SK-N-SH treated with all-trans-retinoic acid at 6 μM for 48 hours (cell line): ENCODE data around the gene YIF1A.

Source experiments
- ATAC-seq: fragments of 200-7000 bp; cut with Tn5 transposase; 3 replicates; pipeline ENCODE4 v1.9.1; 2020; ENCODE audit warnings: mild to moderate bottlenecking, moderate library complexity
- ARNTL ChIP-seq: fragments of 450-650 bp; formaldehyde crosslinking; IDR thresholded peaks from 2 replicates; pipeline ENCODE4 v1.5.0; 2020; ENCODE audit warnings: low read depth, mild to moderate bottlenecking, moderate library complexity, borderline replicate concordance
- BACH2 ChIP-seq: fragments of 250-450 bp; sonication (Bioruptor Pico); IDR thresholded peaks from 2 replicates; pipeline ENCODE4 v1.9.0; 2021; ENCODE audit warnings: mild to moderate bottlenecking, borderline replicate concordance
- CREB5 ChIP-seq: fragments of 250-450 bp; sonication (Bioruptor Pico); IDR thresholded peaks from 2 replicates; pipeline ENCODE4 v1.5.1; 2020; ENCODE audit warnings: low read depth, mild to moderate bottlenecking, moderate library complexity
- CSDC2 ChIP-seq: fragments of 250-450 bp; sonication (Bioruptor Pico); IDR thresholded peaks from 2 replicates; pipeline ENCODE4 v1.5.0; 2020; ENCODE audit warnings: mild to moderate bottlenecking, moderate library complexity
- CSRNP3 ChIP-seq: fragments of 250-450 bp; sonication (Bioruptor Pico); IDR thresholded peaks from 2 replicates; pipeline ENCODE4 v1.5.1; 2021; ENCODE audit warnings: mild to moderate bottlenecking, moderate library complexity
- GLIS3 ChIP-seq: fragments of 250-450 bp; sonication (Bioruptor Pico); IDR thresholded peaks from 2 replicates; pipeline ENCODE4 v1.5.0; 2020; ENCODE audit warnings: mild to moderate bottlenecking, moderate library complexity
- ISL1 ChIP-seq: fragments of 250-450 bp; sonication (Bioruptor Pico); IDR thresholded peaks from 2 replicates; pipeline ENCODE4 v2.1.2; 2022; ENCODE audit warnings: mild to moderate bottlenecking, moderate library complexity
- PPARA ChIP-seq: fragments of 250-450 bp; sonication (Bioruptor Pico); IDR thresholded peaks from 2 replicates; pipeline ENCODE4 v1.5.0; 2020; ENCODE audit warnings: mild to moderate bottlenecking, borderline replicate concordance
- RARB ChIP-seq: fragments of 250-450 bp; sonication (Bioruptor Pico); IDR thresholded peaks from 2 replicates; pipeline ENCODE4 v1.8.0; 2021; ENCODE audit warnings: mild to moderate bottlenecking, moderate library complexity
- SNAI2 ChIP-seq: fragments of 250-450 bp; sonication (Bioruptor Pico); IDR thresholded peaks from 2 replicates; pipeline ENCODE4 v1.5.0; 2020; ENCODE audit warnings: mild to moderate bottlenecking, moderate library complexity
- TCF4 ChIP-seq: fragments of 250-450 bp; sonication (Bioruptor Pico); IDR thresholded peaks from 2 replicates; pipeline ENCODE4 v1.8.0; 2021; ENCODE audit warnings: mild to moderate bottlenecking, moderate library complexity, borderline replicate concordance
- TSHZ2 ChIP-seq: fragments of 250-450 bp; sonication (Bioruptor Pico); IDR thresholded peaks from 2 replicates; pipeline ENCODE4 v1.5.0; 2020; ENCODE audit warnings: mild to moderate bottlenecking, moderate library complexity
- ZFP3 ChIP-seq: fragments of 250-450 bp; sonication (Bioruptor Pico); IDR thresholded peaks from 2 replicates; pipeline ENCODE4 v1.5.0; 2020; ENCODE audit warnings: mild to moderate bottlenecking, moderate library complexity
- ZFP30 ChIP-seq: fragments of 450-650 bp; formaldehyde crosslinking; IDR thresholded peaks from 2 replicates; pipeline ENCODE4 v1.5.0; 2022; ENCODE audit warnings: mild to moderate bottlenecking, moderate library complexity
- ZNF565 ChIP-seq: fragments of 450-650 bp; formaldehyde crosslinking; conservative IDR thresholded peaks from 2 replicates; pipeline ENCODE4 v1.5.0; 2020; ENCODE audit warnings: low read depth, mild to moderate bottlenecking, moderate library complexity
- ZNF70 ChIP-seq: fragments of 450-650 bp; formaldehyde crosslinking; IDR thresholded peaks from 2 replicates; pipeline ENCODE4 v1.5.0; 2020; ENCODE audit warnings: mild to moderate bottlenecking, moderate library complexity
- ZNF8 ChIP-seq: fragments of 450-650 bp; formaldehyde crosslinking; IDR thresholded peaks from 2 replicates; pipeline ENCODE4 v1.5.0; 2020; ENCODE audit warnings: mild to moderate bottlenecking, moderate library complexity
- TF ChIP-seq, protein P1 (sequence below): fragments of 250-450 bp; sonication (Bioruptor Pico); IDR thresholded peaks from 2 replicates; pipeline ENCODE4 v1.8.0; 2021; ENCODE audit warnings: low read depth, mild to moderate bottlenecking, moderate library complexity, borderline replicate concordance

Gene YIF1A

GRCh38 chr11:66290330-66290621 is 1.3 kb upstream of the YIF1A start (continued):
- TF ChIP-seq, protein P1, sequence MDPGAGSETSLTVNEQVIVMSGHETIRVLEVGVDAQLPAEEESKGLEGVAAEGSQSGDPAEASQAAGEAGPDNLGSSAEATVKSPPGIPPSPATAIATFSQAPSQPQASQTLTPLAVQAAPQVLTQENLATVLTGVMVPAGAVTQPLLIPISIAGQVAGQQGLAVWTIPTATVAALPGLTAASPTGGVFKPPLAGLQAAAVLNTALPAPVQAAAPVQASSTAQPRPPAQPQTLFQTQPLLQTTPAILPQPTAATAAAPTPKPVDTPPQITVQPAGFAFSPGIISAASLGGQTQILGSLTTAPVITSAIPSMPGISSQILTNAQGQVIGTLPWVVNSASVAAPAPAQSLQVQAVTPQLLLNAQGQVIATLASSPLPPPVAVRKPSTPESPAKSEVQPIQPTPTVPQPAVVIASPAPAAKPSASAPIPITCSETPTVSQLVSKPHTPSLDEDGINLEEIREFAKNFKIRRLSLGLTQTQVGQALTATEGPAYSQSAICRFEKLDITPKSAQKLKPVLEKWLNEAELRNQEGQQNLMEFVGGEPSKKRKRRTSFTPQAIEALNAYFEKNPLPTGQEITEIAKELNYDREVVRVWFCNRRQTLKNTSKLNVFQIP (CRISPR knock-in tag): no peak
- TF ChIP-seq BACH2 (CRISPR knock-in tag) (no peak), ZFP30 (no peak), ARNTL (CRISPR knock-in tag) (no peak), GLIS3 (CRISPR knock-in tag) (no peak), PPARA (no peak)

DNA sequence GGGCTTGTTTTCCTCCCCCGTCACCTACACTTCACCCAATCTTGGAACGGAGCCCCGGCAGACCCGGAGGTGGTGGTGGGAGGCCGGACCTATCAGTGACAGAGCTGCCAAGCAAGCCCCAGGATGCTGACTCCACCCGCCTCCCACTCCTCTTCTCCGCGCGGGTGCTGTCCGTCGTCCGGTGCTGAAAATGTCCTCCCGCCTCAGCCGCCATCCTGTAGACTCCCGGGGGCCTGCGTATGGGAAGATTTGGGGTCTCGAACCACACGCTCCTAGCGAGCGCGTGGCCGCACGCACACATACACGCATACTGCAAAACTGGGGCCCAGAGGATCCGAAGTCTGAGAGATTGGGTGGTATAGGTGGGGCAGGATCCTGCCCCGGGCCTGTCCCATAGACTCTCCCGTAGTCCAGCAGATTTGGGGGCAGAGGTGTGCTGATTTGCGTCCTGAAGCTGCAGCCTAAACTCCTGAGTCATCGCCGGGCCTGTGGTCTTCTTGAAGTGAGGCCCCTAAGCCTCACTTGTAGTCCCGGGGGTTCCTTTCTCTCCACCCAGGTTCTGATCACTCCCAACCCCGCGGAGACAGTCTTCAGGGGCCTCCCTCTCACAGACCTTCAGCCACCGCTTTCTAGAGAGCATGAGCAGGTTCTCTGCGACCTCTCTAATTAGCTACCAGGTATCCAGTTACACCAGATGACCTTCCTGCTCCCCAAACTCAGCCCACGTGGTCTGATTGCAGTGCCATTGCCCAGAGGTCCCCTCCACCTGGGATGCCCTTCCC is 796 bp upstream of the YIF1A start:
- TF ChIP-seq ZFP30: no peak
- peak; percentile 88 for TF ChIP-seq CSDC2 (CRISPR knock-in tag)
- TF ChIP-seq RARB (CRISPR knock-in tag): no peak
- no peak for TF ChIP-seq CREB5
- no peak for TF ChIP-seq ISL1 (CRISPR knock-in tag)
- 0 out of 2 replicates have a peak, but pooled peaks have one; percentile 36 for TF ChIP-seq TSHZ2 (CRISPR knock-in tag)
- peak; percentile 39; the same call in 1 of the 2 replicates for TF ChIP-seq ZFP3 (CRISPR knock-in tag)
- ATAC-seq: peak; percentile 60

- ATAC-seq: peak; percentile 0; the same call in 1 of the 3 replicates
- no peak for TF ChIP-seq ISL1 (CRISPR knock-in tag)
- no peak for TF ChIP-seq ZNF8 (CRISPR knock-in tag)
- no peak for TF ChIP-seq TSHZ2 (CRISPR knock-in tag)
- no peak for TF ChIP-seq CSDC2 (CRISPR knock-in tag)
- no peak for TF ChIP-seq SNAI2 (CRISPR knock-in tag)
- no peak for TF ChIP-seq ZNF565 (CRISPR knock-in tag)
- TF ChIP-seq ZNF70 (CRISPR knock-in tag): no peak
- TF ChIP-seq, protein P1 (CRISPR knock-in tag): no peak
- TF ChIP-seq RARB (CRISPR knock-in tag): no peak
- no peak for TF ChIP-seq ZFP30
- TF ChIP-seq BACH2 (CRISPR knock-in tag): no peak
- no peak for TF ChIP-seq TCF4 (CRISPR knock-in tag)
- TF ChIP-seq CSRNP3 (CRISPR knock-in tag): no peak
Observed at GRCh38 chr11:66287889-66288670, 863 bp downstream of the YIF1A start.
